ENCODE data around the gene RAB40B.

RAB40B gene

DNA sequence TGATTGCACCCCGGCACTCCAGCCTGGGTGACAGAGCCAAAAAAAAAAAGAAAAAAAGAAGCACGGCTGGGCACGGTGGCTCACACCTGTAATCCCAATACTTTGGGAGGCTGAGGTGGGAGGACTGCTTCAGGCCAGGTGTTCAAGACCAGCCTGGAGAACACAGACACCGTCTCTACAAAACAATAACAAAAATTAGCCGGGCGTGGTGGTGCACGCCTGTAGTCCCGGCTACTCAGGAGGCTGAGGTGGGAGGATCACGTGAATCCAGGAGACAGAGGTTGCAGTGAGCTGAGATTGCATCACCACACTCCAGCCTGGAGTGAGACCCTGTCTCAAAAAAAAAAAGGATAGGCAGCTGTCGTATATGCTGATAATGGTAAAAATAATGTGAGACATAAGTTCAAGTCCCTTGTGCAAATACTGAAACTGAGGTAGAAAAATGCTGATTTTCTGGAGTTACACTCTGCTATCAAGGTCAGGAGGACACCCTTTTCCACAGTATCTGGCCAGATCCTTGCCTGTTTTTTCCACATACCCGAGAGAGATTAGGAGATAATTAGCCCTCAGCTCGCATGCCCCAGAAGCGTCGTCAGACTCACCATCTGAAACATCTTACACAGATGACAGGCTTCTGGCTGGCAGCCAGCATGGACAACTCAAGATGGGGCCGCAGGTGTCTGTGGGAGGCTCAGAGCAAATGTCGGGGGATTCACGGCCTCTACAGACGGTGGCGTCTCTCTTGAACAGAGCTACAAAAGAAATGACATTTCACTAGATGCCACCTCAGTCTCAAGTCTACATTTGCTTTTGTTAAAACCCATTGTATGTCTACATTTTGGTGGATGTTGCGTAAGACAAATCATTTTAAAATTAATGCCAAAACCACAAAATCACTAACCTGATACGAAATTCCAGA is 87.1 kb downstream of the RAB40B start:
- Histone ChIP-seq H3K4me1 (ENCODE audit: control insufficient read depth in 1 of 2, insufficient read depth in 1 of 2, low read depth in 1 of 2, low read length in 1 of 2) (no peaks in the 10 kb centered on the region), H3K4me3 (ENCODE audit: low read depth in 1 of 2, low read length in 1 of 2) (no peak overlapping the region), H3K27ac (no peak overlapping the region), H3K9me3 (no peaks in the 10 kb centered on the region), H3K36me3 (peaks cover 61% of the 10 kb centered on the region), H3K27me3 (no peaks in the 10 kb centered on the region)
- TF ChIP-seq, protein P1, sequence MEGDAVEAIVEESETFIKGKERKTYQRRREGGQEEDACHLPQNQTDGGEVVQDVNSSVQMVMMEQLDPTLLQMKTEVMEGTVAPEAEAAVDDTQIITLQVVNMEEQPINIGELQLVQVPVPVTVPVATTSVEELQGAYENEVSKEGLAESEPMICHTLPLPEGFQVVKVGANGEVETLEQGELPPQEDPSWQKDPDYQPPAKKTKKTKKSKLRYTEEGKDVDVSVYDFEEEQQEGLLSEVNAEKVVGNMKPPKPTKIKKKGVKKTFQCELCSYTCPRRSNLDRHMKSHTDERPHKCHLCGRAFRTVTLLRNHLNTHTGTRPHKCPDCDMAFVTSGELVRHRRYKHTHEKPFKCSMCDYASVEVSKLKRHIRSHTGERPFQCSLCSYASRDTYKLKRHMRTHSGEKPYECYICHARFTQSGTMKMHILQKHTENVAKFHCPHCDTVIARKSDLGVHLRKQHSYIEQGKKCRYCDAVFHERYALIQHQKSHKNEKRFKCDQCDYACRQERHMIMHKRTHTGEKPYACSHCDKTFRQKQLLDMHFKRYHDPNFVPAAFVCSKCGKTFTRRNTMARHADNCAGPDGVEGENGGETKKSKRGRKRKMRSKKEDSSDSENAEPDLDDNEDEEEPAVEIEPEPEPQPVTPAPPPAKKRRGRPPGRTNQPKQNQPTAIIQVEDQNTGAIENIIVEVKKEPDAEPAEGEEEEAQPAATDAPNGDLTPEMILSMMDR (IDR thresholded peaks at IDR 0.05), result no peak

DNA sequence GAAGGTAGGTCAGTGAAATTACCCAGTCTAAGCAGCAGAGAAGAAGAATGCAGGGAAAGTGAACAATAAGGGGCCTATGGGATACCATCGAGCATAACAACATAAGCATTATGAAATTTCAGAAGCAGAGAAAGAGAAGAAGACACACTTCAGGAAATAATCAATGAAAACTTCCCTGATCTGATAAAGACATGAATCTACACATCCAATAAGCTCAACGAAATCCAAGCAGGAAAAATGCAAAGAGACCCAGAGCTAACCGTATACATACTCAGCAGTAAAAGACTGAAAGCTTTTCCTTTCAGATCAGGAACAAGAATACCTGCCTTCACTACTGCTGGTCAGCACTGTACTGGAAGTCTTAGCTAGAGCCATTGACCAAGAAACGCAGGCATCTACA is 88.8 kb downstream of the RAB40B start:
- Histone ChIP-seq H3K4me3 (ENCODE audit: low read depth in 1 of 2, low read length in 1 of 2) (no peak overlapping the region), H3K27ac (no peak overlapping the region), H3K4me1 (ENCODE audit: control insufficient read depth in 1 of 2, insufficient read depth in 1 of 2, low read depth in 1 of 2, low read length in 1 of 2) (no peaks in the 10 kb centered on the region), H3K9me3 (no peaks in the 10 kb centered on the region), H3K36me3 (peaks cover 61% of the 10 kb centered on the region), H3K27me3 (no peaks in the 10 kb centered on the region)
- TF ChIP-seq, protein P1 (IDR thresholded peaks at IDR 0.05), result no peak

DNA sequence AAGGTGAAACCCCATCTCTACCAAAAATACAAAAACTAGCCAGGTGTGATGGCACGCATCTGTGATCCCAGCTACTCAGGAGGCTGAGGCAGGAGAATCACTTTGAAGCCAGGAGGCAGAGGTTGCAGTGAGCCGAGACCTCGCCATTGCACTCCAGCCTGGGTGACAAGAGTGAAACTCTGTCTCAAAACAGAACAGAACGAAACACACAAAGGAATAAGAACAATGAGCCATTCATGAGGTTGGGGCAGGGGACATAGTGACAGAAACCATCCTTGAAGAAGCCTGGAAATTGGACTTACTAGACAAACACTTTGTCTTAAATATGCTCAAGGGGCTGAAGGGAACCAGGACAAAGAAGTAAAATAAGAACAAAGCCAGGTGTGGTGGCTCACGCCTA is 89.7 kb downstream of the RAB40B start:
- Histone ChIP-seq H3K9me3 (no peaks in the 10 kb centered on the region), H3K4me1 (ENCODE audit: control insufficient read depth in 1 of 2, insufficient read depth in 1 of 2, low read depth in 1 of 2, low read length in 1 of 2) (peaks cover 0 to 4% of the 10 kb centered on the region in 2 experiments), H3K36me3 (peaks cover 61% of the 10 kb centered on the region), H3K27ac (no peak overlapping the region), H3K27me3 (no peaks in the 10 kb centered on the region), H3K4me3 (ENCODE audit: low read depth in 1 of 2, low read length in 1 of 2) (no peak overlapping the region)
- TF ChIP-seq, protein P1 (IDR thresholded peaks at IDR 0.05), result no peak

DNA sequence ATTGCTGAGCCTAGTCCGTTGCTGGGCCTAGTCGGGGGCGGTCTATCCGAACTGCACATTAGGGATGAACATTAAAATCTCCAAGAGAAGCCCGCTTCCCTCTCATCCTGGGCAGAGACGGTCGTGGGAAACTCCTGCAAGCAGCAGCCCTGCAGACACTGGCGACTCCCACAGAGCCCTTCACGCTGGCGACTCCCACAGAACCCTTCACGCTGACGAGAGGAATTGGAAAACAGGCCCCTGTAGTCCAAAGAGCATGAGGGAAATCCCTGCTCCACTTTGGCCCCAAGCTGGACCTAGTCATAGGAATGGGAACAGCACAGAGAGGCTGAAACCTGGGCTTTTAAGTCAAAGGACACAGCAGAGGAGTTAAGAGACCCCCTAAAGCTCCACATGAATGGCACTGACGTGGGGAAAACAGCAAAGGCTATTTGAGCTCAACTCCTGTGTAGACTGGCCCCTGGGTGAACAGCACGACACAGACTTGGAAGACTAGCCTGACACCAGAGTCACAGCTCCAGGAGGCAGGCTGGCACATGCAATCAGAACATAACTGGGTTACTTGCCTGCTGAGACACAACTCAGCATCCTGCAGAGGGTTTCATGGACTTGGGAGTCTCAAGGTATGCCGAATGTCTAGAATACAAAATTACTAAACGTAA is 92.4 kb downstream of the RAB40B start:
- H3K9me3 ChIP-seq, result no peaks in the 10 kb centered on the region
- H3K27ac ChIP-seq, result no peak overlapping the region
- H3K36me3 ChIP-seq, result peaks cover 67% of the 10 kb centered on the region
- TF ChIP-seq, protein P1 (IDR thresholded peaks at IDR 0.05), result no peak
- H3K27me3 ChIP-seq, result no peaks in the 10 kb centered on the region
- H3K4me1 ChIP-seq (ENCODE audit: control insufficient read depth in 1 of 2, insufficient read depth in 1 of 2, low read depth in 1 of 2, low read length in 1 of 2), result peaks cover 0 to 5% of the 10 kb centered on the region in 2 experiments
- H3K4me3 ChIP-seq (ENCODE audit: low read depth in 1 of 2, low read length in 1 of 2), result no peak overlapping the region

Measured in neutrophil (primary cell).